GM12873 (cell line): ENCODE measurements around the gene B4GALNT2.

Experiments used
- CTCF ChIP-seq: IDR thresholded peaks from 2 replicates; pipeline ENCODE4 v1.5.1; 2012; ENCODE audit warnings: low read depth, mild to moderate bottlenecking, moderate library complexity, low read length, control low read depth; ENCODE audit not compliant: insufficient read depth; ENCODE audit errors: missing control alignments

The B4GALNT2 gene

GRCh38 chr17:49216482-49216881, 83.9 kb downstream of the B4GALNT2 start:
- TF ChIP-seq CTCF: no peak

DNA sequence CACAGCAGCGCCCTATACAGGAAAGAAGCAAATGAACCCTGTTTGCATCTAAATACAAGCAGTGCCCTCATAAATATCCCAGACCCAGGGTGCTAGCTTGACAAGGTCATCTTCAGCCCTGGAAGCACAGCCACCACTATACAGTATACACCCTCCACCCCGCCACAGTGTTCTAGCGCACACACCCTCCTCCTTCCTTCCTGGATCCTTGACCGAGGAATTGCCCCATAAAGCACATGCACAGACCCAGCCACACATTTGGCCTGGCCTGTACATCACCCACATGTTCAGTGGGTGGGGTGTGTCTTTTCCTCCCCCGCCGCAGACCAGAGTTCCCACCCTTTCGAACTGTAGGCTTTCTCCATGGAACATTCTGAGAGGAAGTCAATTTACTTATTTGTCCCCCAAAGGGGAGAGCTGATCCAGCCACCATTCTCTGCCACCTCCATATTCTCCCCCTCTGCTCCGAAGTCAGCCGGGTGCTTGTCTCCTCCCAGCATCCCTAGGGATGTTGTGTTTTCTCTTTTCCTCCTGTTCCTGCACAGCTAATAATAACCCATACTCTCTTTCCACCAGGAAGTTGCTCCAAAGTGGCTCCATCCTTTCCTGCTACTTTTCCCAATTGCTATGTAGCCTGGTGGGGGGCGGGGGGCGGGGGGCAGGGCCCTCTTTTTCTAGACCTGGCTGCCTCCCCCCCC, 84.5 kb downstream of the B4GALNT2 start:
- TF ChIP-seq CTCF: no peak

GRCh38 chr17:49217651-49218413, 85.3 kb downstream of the B4GALNT2 start:
- no peak for TF ChIP-seq CTCF

GRCh38 chr17:49218941-49219913, 86.7 kb downstream of the B4GALNT2 start:
- TF ChIP-seq CTCF: peak; percentile 50

- TF ChIP-seq CTCF: no peak
Measured at GRCh38 chr17:49219987-49220386, 87.4 kb downstream of the B4GALNT2 start.

- no peak for TF ChIP-seq CTCF
Measured at GRCh38 chr17:49223168-49223516, 90.6 kb downstream of the B4GALNT2 start.

DNA sequence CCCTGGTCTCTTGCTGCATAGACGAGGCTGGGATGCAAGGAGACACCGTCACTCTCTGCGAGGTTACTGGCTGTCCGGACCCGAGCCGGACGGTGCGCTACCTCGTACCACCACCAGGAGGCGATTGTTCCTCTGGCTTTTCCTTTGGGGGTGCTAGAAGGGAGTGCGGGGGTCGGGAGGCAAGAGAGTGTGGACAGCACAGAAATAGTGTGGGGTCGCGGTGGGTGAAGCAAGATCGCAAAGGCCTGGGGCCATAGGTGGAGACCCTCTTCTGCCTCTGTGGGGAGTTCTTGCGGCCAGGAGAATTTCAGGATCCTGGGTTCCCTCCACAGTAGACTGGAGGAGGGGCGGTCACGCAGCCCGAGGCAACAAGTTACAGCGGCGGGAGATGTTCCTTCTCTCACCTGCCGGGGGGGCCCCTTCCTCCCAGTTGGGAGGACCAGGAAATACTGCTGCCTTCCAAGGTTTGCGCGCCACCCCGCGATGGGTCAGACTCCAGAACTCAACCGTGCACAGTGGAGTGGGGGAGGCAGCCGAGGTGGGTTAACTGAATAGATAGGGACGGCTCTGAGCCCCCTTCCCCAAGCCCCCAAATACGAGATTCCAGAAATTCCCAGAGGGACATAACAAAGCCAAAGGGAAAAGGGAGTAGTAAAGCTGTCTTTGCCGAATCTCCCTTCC, 91.1 kb downstream of the B4GALNT2 start:
- TF ChIP-seq CTCF: peak; percentile 94
